HepG2 (cell line): Measurements from ENCODE around the gene DOK4. TPM values are rescaled to one million over a fixed set of nuclear protein-coding genes. Genes with fewer than 3 reads are reported as not detected.

Experiments
- ATAC-seq: fragments of 200-7000 bp; cut with Tn5 transposase; 3 replicates; pipeline ENCODE4 v1.9.1; 2020; ENCODE audit warnings: mild to moderate bottlenecking, moderate library complexity
- BruUV-seq: library from RNA; stranded (reverse); fragments of 400-500 nt; replicated peaks from 2 replicates; lab custom pipeline; 2021; lab: Mats Ljungman, UMichigan
- CTCF ChIA-PET: fragments of 300-600 bp; formaldehyde crosslinking; extraction: SDS; loops from one replicate; lab custom pipeline; 2021; ENCODE audit warnings: low total read pairs, inconsistent platforms, low intra/inter-chr PET ratio; lab: Yijun Ruan, JAX
- POLR2A ChIA-PET: fragments of 350-600 bp; sonication (Branson Sonifier 250); formaldehyde crosslinking; loops from one replicate; lab custom pipeline; 2020; ENCODE audit warnings: antibody characterized with exemption, inconsistent platforms; lab: Yijun Ruan, JAX
- DNase-seq: peaks from one replicate; pipeline ENCODE4 v3.0.0-alpha.2; 2015; ENCODE audit warnings: low spot score
- FAIRE-seq: peaks from 3 replicates; lab custom pipeline; 2011; peaks lifted over from hg19 to GRCh38; lab: Jason Lieb, UNC
- H2AFZ ChIP-seq: one replicate; pipeline ENCODE4 v1.6.1; 2011; ENCODE audit warnings: low read length, inconsistent platforms
- H3K27ac ChIP-seq: fragments of 300-600 bp; 3 replicates; pipeline ENCODE4 v1.8.0; 2011; ENCODE audit warnings: mixed run types, mild to moderate bottlenecking, mixed read lengths, low read length, inconsistent platforms; ENCODE audit not compliant: insufficient read depth; ENCODE audit errors: extremely low read length
- H3K27me3 ChIP-seq, 2 experiments: fragments of 200-600 bp in 1 of 2; 2 replicates in 1 of 2; 3 replicates in 1 of 2; pipeline versions ENCODE4 v1.6.0 to v1.8.0; 2011; ENCODE audit warnings: low read length in 2 of 2, mild to moderate bottlenecking in 2 of 2, moderate library complexity in 2 of 2, inconsistent platforms in 1 of 2; ENCODE audit not compliant: insufficient read depth in 2 of 2, control insufficient read depth in 1 of 2
- H3K36me3 ChIP-seq, 2 experiments: fragments of 200-600 bp in 1 of 2; replicated peaks in 1 of 2; 2 replicates in 1 of 2; 3 replicates in 1 of 2; pipeline versions ENCODE4 v1.5.1 to v1.8.0; 2011; ENCODE audit warnings: low read length in 2 of 2, inconsistent platforms in 1 of 2; ENCODE audit not compliant: insufficient read depth in 2 of 2, control insufficient read depth in 1 of 2
- H3K4me1 ChIP-seq: 2 replicates; pipeline ENCODE4 v1.5.1; 2012; ENCODE audit warnings: low read length, inconsistent platforms; ENCODE audit not compliant: insufficient read depth
- H3K4me2 ChIP-seq: 2 replicates; pipeline ENCODE4 v1.6.0; 2011; ENCODE audit warnings: low read depth, low read length, inconsistent platforms
- H3K4me3 ChIP-seq, 3 experiments: fragments of 200-600 bp in 1 of 3; sonication (generic), shearing (Covaris generic) in 1 of 3; replicated peaks in 1 of 3; 2 replicates each; pipeline ENCODE4 v1.5.1; 2011 to 2016; ENCODE audit warnings: low read length in 3 of 3, inconsistent platforms in 2 of 3, low read depth in 2 of 3, mild to moderate bottlenecking in 2 of 3, control low read depth in 1 of 3, mixed read lengths in 1 of 3; ENCODE audit not compliant: insufficient read depth in 1 of 3
- H3K79me2 ChIP-seq: one replicate; pipeline ENCODE4 v1.6.1; 2011; ENCODE audit warnings: low read length, inconsistent platforms; ENCODE audit not compliant: insufficient read depth
- H3K9ac ChIP-seq: 2 replicates; pipeline ENCODE4 v1.6.0; 2011; ENCODE audit warnings: mild to moderate bottlenecking, low read depth, low read length, inconsistent platforms; ENCODE audit not compliant: insufficient read depth
- H3K9me3 ChIP-seq: 2 replicates; pipeline ENCODE4 v1.5.1; 2012; ENCODE audit warnings: mild to moderate bottlenecking, low read length
- H4K20me1 ChIP-seq: 2 replicates; pipeline ENCODE4 v1.6.0; 2011; ENCODE audit warnings: inconsistent platforms, mild to moderate bottlenecking, low read length, moderate library complexity; ENCODE audit not compliant: insufficient read depth
- HNRNPK ChIP-seq: fragments of 200-400 bp; formaldehyde crosslinking; IDR thresholded peaks from 2 replicates; pipeline ENCODE4 v1.6.1; 2018; ENCODE audit warnings: low read length, low read depth, moderate library complexity, mild to moderate bottlenecking; ENCODE audit not compliant: poor library complexity, severe bottlenecking
- PCBP2 ChIP-seq: fragments of 200-400 bp; formaldehyde crosslinking; optimal IDR thresholded peaks from 2 replicates; pipeline ENCODE3; 2018; ENCODE audit warnings: low read length, low read depth; ENCODE audit not compliant: poor library complexity, severe bottlenecking
- SETDB1 ChIP-seq: sonication (generic); formaldehyde crosslinking; IDR thresholded peaks from 2 replicates; pipeline ENCODE4 v1.5.1; 2020; ENCODE audit warnings: missing genetic modification reagents, mild to moderate bottlenecking, borderline replicate concordance
- SRY ChIP-seq: sonication (generic); formaldehyde crosslinking; IDR thresholded peaks from 2 replicates; pipeline ENCODE4 v1.8.0; 2022; ENCODE audit warnings: mild to moderate bottlenecking, missing genetic modification reagents
- SSRP1 ChIP-seq: IDR thresholded peaks from 2 replicates; pipeline ENCODE4 v1.6.1; 2016; ENCODE audit warnings: control low read depth
- TCF7 ChIP-seq: sonication (generic); IDR thresholded peaks from 2 replicates; pipeline ENCODE4 v1.6.1; 2016; ENCODE audit warnings: antibody characterized with exemption, low read depth
- ZFP90 ChIP-seq: sonication (generic); formaldehyde crosslinking; IDR thresholded peaks from 2 replicates; pipeline ENCODE4 v1.8.0; 2022; ENCODE audit warnings: missing genetic modification reagents, mild to moderate bottlenecking, inconsistent platforms, borderline replicate concordance
- ZNF496 ChIP-seq: sonication (generic); formaldehyde crosslinking; IDR thresholded peaks from 2 replicates; pipeline ENCODE4 v1.8.1; 2023; ENCODE audit warnings: mild to moderate bottlenecking, moderate library complexity, missing genetic modification reagents; ENCODE audit not compliant: insufficient replicate concordance
- ZNF569 ChIP-seq: sonication (generic); formaldehyde crosslinking; IDR thresholded peaks from 2 replicates; pipeline ENCODE4 v1.5.0; 2020; ENCODE audit warnings: mild to moderate bottlenecking, missing genetic modification reagents, moderate library complexity, borderline replicate concordance
- ZNF678 ChIP-seq: sonication (generic); formaldehyde crosslinking; IDR thresholded peaks from 2 replicates; pipeline ENCODE4 v1.4.0; 2020; ENCODE audit warnings: mild to moderate bottlenecking, missing genetic modification reagents
- ZNF691 ChIP-seq: sonication (generic); formaldehyde crosslinking; IDR thresholded peaks from 2 replicates; pipeline ENCODE4 v1.4.0; 2020; ENCODE audit warnings: missing genetic modification reagents, low read depth, mild to moderate bottlenecking, borderline replicate concordance
- WGBS: methylation state at CpG from one replicate; pipeline ENCODE4 v1.1.6; 2017; ENCODE audit warnings: low lambda C conversion rate; 5-methylcytosine and 5-hydroxymethylcytosine counted together
- in situ Hi-C: cut with HindIII; loops from 2 replicates; pipeline ENCODE4 v1.10.0; 2017; ENCODE audit warnings: low pct_unique_long_range_greater_than_20kb; ENCODE audit not compliant: extremely low pct_ligation_motif_present
- intact Hi-C: fragments of 100-400 bp; cut with micrococcal nuclease; formaldehyde crosslinking; loops from one replicate; pipeline ENCODE4 v1.10.0; 2022; ENCODE audit not compliant: unreplicated experiment
- polyA plus RNA-seq, 8 experiments: library from polyadenylated mRNA; depleted of rRNA in 3 of 8; stranded (reverse) in 7 of 8; unstranded in 1 of 8; fragments of >200 nt; fragmentation: Illumina TruSeq in 4 of 8; extraction: Trizol in 4 of 8; gene quantifications; 2 replicates each; pipeline versions ENCODE4 v1.2.1 to v1.2.3, GENCODE V29; 2011 to 2016; ENCODE audit warnings: low read depth in 4 of 8, missing spikeins in 1 of 8, mixed read lengths in 1 of 8; ENCODE audit not compliant: insufficient read depth in 1 of 8
- total RNA-seq, 5 experiments: library from RNA; depleted of rRNA; stranded (reverse); fragments of >200 nt; fragmentation: Illumina TruSeq; extraction: Trizol; gene quantifications; 2 replicates each; pipeline ENCODE4 v1.2.3, GENCODE V29; 2016; ENCODE audit warnings: low read depth in 1 of 5
- TF ChIP-seq, protein P1 (sequence below): sonication (generic); formaldehyde crosslinking; IDR thresholded peaks from 2 replicates; pipeline ENCODE4 v1.4.0; 2020; ENCODE audit warnings: mild to moderate bottlenecking, missing genetic modification reagents
- TF ChIP-seq, protein P2 (sequence below): sonication (generic); formaldehyde crosslinking; IDR thresholded peaks from 2 replicates; pipeline ENCODE4 v1.5.0; 2020; ENCODE audit warnings: missing genetic modification reagents
- TF ChIP-seq, protein P3 (sequence below): sonication (generic); formaldehyde crosslinking; IDR thresholded peaks from 2 replicates; pipeline ENCODE4 v1.5.1; 2020; ENCODE audit warnings: mild to moderate bottlenecking, missing genetic modification reagents, moderate library complexity

The DOK4 gene
- total and polyA plus RNA-seq, 2 of the 13 experiments (the other 11 are each of a cell fraction or from before 2014, with no cell fraction given) = 52.7 to 70.0 TPM

- in situ Hi-C loops = loop anchor here (5.0 kb wide), 1 partner anchor 94 kb away; no protein-coding TSS in a partner anchor
- H3K4me3 ChIP-seq = no peak overlapping the region
- no peak for DNase-seq
- no peak for FAIRE-seq
- peaks cover 23% of the 10 kb centered on the region for H3K4me1 ChIP-seq
- no peaks in the 10 kb centered on the region for H3K9me3 ChIP-seq
- H3K79me2 ChIP-seq = no peaks in the 10 kb centered on the region
- WGBS = 64% methylated on average over 2 of the region's 2 CpGs
- H3K27ac ChIP-seq = no peak overlapping the region
- intact Hi-C loops = no loop called here
- no peaks in the 10 kb centered on the region for H4K20me1 ChIP-seq
- H3K27me3 ChIP-seq = no peaks in the 10 kb centered on the region
- no peak overlapping the region for H3K4me2 ChIP-seq
- POLR2A ChIA-PET = interaction anchor here (1.4 to 1.7 kb wide), 3 partner anchors 50 to 119 kb away, joined by 4 to 5 read pairs (median 5); partner anchors contain the start of gene CX3CL1
- TF ChIP-seq, protein P1, sequence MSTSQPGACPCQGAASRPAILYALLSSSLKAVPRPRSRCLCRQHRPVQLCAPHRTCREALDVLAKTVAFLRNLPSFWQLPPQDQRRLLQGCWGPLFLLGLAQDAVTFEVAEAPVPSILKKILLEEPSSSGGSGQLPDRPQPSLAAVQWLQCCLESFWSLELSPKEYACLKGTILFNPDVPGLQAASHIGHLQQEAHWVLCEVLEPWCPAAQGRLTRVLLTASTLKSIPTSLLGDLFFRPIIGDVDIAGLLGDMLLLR (CRISPR knock-in tag) = no peak
- TF ChIP-seq, protein P2, sequence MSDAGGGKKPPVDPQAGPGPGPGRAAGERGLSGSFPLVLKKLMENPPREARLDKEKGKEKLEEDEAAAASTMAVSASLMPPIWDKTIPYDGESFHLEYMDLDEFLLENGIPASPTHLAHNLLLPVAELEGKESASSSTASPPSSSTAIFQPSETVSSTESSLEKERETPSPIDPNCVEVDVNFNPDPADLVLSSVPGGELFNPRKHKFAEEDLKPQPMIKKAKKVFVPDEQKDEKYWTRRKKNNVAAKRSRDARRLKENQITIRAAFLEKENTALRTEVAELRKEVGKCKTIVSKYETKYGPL (CRISPR knock-in tag) = no peak
- TF ChIP-seq HNRNPK (peak; percentile 83), ZNF569 (no peak), SRY (CRISPR knock-in tag) (no peak), ZNF496 (CRISPR knock-in tag) (no peak), TCF7 (no peak), ZNF691 (CRISPR knock-in tag) (no peak), SSRP1 (CRISPR knock-in tag) (no peak), PCBP2 (peak; percentile 53), SETDB1 (CRISPR knock-in tag) (no peak), ZFP90 (CRISPR knock-in tag) (no peak), ZNF678 (CRISPR knock-in tag) (no peak)
- TF ChIP-seq, protein P3, sequence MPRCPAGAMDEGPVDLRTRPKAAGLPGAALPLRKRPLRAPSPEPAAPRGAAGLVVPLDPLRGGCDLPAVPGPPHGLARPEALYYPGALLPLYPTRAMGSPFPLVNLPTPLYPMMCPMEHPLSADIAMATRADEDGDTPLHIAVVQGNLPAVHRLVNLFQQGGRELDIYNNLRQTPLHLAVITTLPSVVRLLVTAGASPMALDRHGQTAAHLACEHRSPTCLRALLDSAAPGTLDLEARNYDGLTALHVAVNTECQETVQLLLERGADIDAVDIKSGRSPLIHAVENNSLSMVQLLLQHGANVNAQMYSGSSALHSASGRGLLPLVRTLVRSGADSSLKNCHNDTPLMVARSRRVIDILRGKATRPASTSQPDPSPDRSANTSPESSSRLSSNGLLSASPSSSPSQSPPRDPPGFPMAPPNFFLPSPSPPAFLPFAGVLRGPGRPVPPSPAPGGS (CRISPR knock-in tag) = no peak
- H3K9ac ChIP-seq = no peak overlapping the region
- no TSS peak for BruUV-seq
- ATAC-seq = no peak
- no peak overlapping the region for H2AFZ ChIP-seq
- peaks cover under 1 to 11% of the 10 kb centered on the region in 2 experiments; a peak in 3 of 5 replicates for H3K36me3 ChIP-seq
- CTCF ChIA-PET = interaction anchor here (1.2 to 3.6 kb wide), 4 partner anchors 97 to 339 kb away, joined by 4 to 49 read pairs (median 6); no protein-coding TSS in a partner anchor
Observed at GRCh38 chr16:57423152-57423551, 63.1 kb downstream of the DOK4 start.
